Measurements from ENCODE around the gene CLPSL2.
"Not testable (repeated sequence)": the region's sequence is repeated elsewhere in the genome, so short reads cannot be mapped to it uniquely, and the experiment has no call there.

The CLPSL2 gene

GRCh38 chr6:35776364-35777215, at the start of gene CLPSL2:
Gene CLPSL2 (plus strand): TSS chr6:35776598. CDS start chr6:35776619, 21 bp downstream.
- no peak for DNase-seq (ENCODE audit: low read depth, low spot score)

GRCh38 chr6:35727231-35727934, 49.0 kb upstream of the CLPSL2 start:
- DNase-seq (ENCODE audit: low read depth, low spot score) = no peak

- peak; percentile 41 for DNase-seq (ENCODE audit: low read depth, low spot score)
Observed at GRCh38 chr6:35727935-35728682, 48.3 kb upstream of the CLPSL2 start.

GRCh38 chr6:35728683-35729678, 47.4 kb upstream of the CLPSL2 start:
- DNase-seq (ENCODE audit: low read depth, low spot score) = no peak

GRCh38 chr6:35729722-35730121, 46.7 kb upstream of the CLPSL2 start:
- no peak for DNase-seq (ENCODE audit: low read depth, low spot score)

GRCh38 chr6:35730745-35731413, 45.5 kb upstream of the CLPSL2 start:
- DNase-seq (ENCODE audit: low read depth, low spot score) = no peak

GRCh38 chr6:35731414-35731735, 45.0 kb upstream of the CLPSL2 start:
- peak; percentile 82 for DNase-seq (ENCODE audit: low read depth, low spot score)

GRCh38 chr6:35731736-35732532, 44.5 kb upstream of the CLPSL2 start:
- DNase-seq (ENCODE audit: low read depth, low spot score) = peak; percentile 89

- no peak for DNase-seq (ENCODE audit: low read depth, low spot score)
Observed at GRCh38 chr6:35733633-35734032, 42.8 kb upstream of the CLPSL2 start.

GRCh38 chr6:35734319-35734718, 42.1 kb upstream of the CLPSL2 start:
- not testable (repeated sequence) for DNase-seq (ENCODE audit: low read depth, low spot score)

- no peak for DNase-seq (ENCODE audit: low read depth, low spot score)
Observed at GRCh38 chr6:35735452-35735851, 40.9 kb upstream of the CLPSL2 start.

GRCh38 chr6:35736253-35736894, 40.0 kb upstream of the CLPSL2 start:
- DNase-seq (ENCODE audit: low read depth, low spot score) = peak; percentile 69

GRCh38 chr6:35736982-35737412, 39.4 kb upstream of the CLPSL2 start, which contains the start of gene ARMC12:
Gene ARMC12 (plus strand): TSS chr6:35737032. CDS start chr6:35737109, 77 bp downstream.
- DNase-seq (ENCODE audit: low read depth, low spot score) = no peak

- no peak for DNase-seq (ENCODE audit: low read depth, low spot score)
Observed at GRCh38 chr6:35737413-35738211, 38.8 kb upstream of the CLPSL2 start.

GRCh38 chr6:35739645-35740524, 36.5 kb upstream of the CLPSL2 start:
- DNase-seq (ENCODE audit: low read depth, low spot score) = no peak

GRCh38 chr6:35742842-35743241, 33.6 kb upstream of the CLPSL2 start:
- DNase-seq (ENCODE audit: low read depth, low spot score) = no peak

GRCh38 chr6:35745509-35745908, 30.9 kb upstream of the CLPSL2 start:
- no peak for DNase-seq (ENCODE audit: low read depth, low spot score)
